HepG2 (cell line): Measurements from ENCODE around the gene TM9SF4. TPM values are rescaled to one million over a fixed set of nuclear protein-coding genes. Genes with fewer than 3 reads are reported as not detected.

Experiments
- ATAC-seq: fragments of 200-7000 bp; cut with Tn5 transposase; 3 replicates; pipeline ENCODE4 v1.9.1; 2020; ENCODE audit warnings: mild to moderate bottlenecking, moderate library complexity
- BruUV-seq: library from RNA; stranded (reverse); fragments of 400-500 nt; replicated peaks from 2 replicates; lab custom pipeline; 2021; lab: Mats Ljungman, UMichigan
- CTCF ChIA-PET: fragments of 300-600 bp; formaldehyde crosslinking; extraction: SDS; loops from one replicate; lab custom pipeline; 2021; ENCODE audit warnings: low total read pairs, inconsistent platforms, low intra/inter-chr PET ratio; lab: Yijun Ruan, JAX
- POLR2A ChIA-PET: fragments of 350-600 bp; sonication (Branson Sonifier 250); formaldehyde crosslinking; loops from one replicate; lab custom pipeline; 2020; ENCODE audit warnings: antibody characterized with exemption, inconsistent platforms; lab: Yijun Ruan, JAX
- DNase-seq: peaks from one replicate; pipeline ENCODE4 v3.0.0-alpha.2; 2015; ENCODE audit warnings: low spot score
- FAIRE-seq: peaks from 3 replicates; lab custom pipeline; 2011; peaks lifted over from hg19 to GRCh38; lab: Jason Lieb, UNC
- H2AFZ ChIP-seq: one replicate; pipeline ENCODE4 v1.6.1; 2011; ENCODE audit warnings: low read length, inconsistent platforms
- H3K27ac ChIP-seq: fragments of 300-600 bp; 3 replicates; pipeline ENCODE4 v1.8.0; 2011; ENCODE audit warnings: mixed run types, mild to moderate bottlenecking, mixed read lengths, low read length, inconsistent platforms; ENCODE audit not compliant: insufficient read depth; ENCODE audit errors: extremely low read length
- H3K27me3 ChIP-seq, 2 experiments: fragments of 200-600 bp in 1 of 2; 2 replicates in 1 of 2; 3 replicates in 1 of 2; pipeline versions ENCODE4 v1.6.0 to v1.8.0; 2011; ENCODE audit warnings: low read length in 2 of 2, mild to moderate bottlenecking in 2 of 2, moderate library complexity in 2 of 2, inconsistent platforms in 1 of 2; ENCODE audit not compliant: insufficient read depth in 2 of 2, control insufficient read depth in 1 of 2
- H3K36me3 ChIP-seq, 2 experiments: fragments of 200-600 bp in 1 of 2; replicated peaks in 1 of 2; 2 replicates in 1 of 2; 3 replicates in 1 of 2; pipeline versions ENCODE4 v1.5.1 to v1.8.0; 2011; ENCODE audit warnings: low read length in 2 of 2, inconsistent platforms in 1 of 2; ENCODE audit not compliant: insufficient read depth in 2 of 2, control insufficient read depth in 1 of 2
- H3K4me1 ChIP-seq: 2 replicates; pipeline ENCODE4 v1.5.1; 2012; ENCODE audit warnings: low read length, inconsistent platforms; ENCODE audit not compliant: insufficient read depth
- H3K4me2 ChIP-seq: 2 replicates; pipeline ENCODE4 v1.6.0; 2011; ENCODE audit warnings: low read depth, low read length, inconsistent platforms
- H3K4me3 ChIP-seq, 3 experiments: fragments of 200-600 bp in 1 of 3; sonication (generic), shearing (Covaris generic) in 1 of 3; replicated peaks in 1 of 3; 2 replicates each; pipeline ENCODE4 v1.5.1; 2011 to 2016; ENCODE audit warnings: low read length in 3 of 3, inconsistent platforms in 2 of 3, low read depth in 2 of 3, mild to moderate bottlenecking in 2 of 3, control low read depth in 1 of 3, mixed read lengths in 1 of 3; ENCODE audit not compliant: insufficient read depth in 1 of 3
- H3K79me2 ChIP-seq: one replicate; pipeline ENCODE4 v1.6.1; 2011; ENCODE audit warnings: low read length, inconsistent platforms; ENCODE audit not compliant: insufficient read depth
- H3K9ac ChIP-seq: 2 replicates; pipeline ENCODE4 v1.6.0; 2011; ENCODE audit warnings: mild to moderate bottlenecking, low read depth, low read length, inconsistent platforms; ENCODE audit not compliant: insufficient read depth
- H3K9me3 ChIP-seq: 2 replicates; pipeline ENCODE4 v1.5.1; 2012; ENCODE audit warnings: mild to moderate bottlenecking, low read length
- H4K20me1 ChIP-seq: 2 replicates; pipeline ENCODE4 v1.6.0; 2011; ENCODE audit warnings: inconsistent platforms, mild to moderate bottlenecking, low read length, moderate library complexity; ENCODE audit not compliant: insufficient read depth
- FOXC1 ChIP-seq: sonication (generic); formaldehyde crosslinking; IDR thresholded peaks from 2 replicates; pipeline ENCODE4 v1.8.0; 2022; ENCODE audit warnings: mild to moderate bottlenecking, missing genetic modification reagents, borderline replicate concordance
- FOXP4 ChIP-seq: sonication (generic); formaldehyde crosslinking; IDR thresholded peaks from 2 replicates; pipeline ENCODE4 v1.4.0; 2020; ENCODE audit warnings: missing genetic modification reagents
- IKZF1 ChIP-seq: fragments of 450-650 bp; IDR thresholded peaks from 2 replicates; pipeline ENCODE4 v1.7.1; 2016
- NFIB ChIP-seq: sonication (generic); formaldehyde crosslinking; IDR thresholded peaks from 2 replicates; pipeline ENCODE4 v1.9.0; 2021; ENCODE audit warnings: missing genetic modification reagents, mild to moderate bottlenecking, borderline replicate concordance
- SUZ12 ChIP-seq: fragments of 150-350 bp; IDR thresholded peaks from 2 replicates; pipeline ENCODE4 v1.6.1; 2014; ENCODE audit warnings: low read depth, low read length
- TBL1XR1 ChIP-seq: fragments of 150-350 bp; IDR thresholded peaks from 2 replicates; pipeline ENCODE4 v1.6.1; 2014; ENCODE audit warnings: borderline replicate concordance, low read length; ENCODE audit not compliant: partially characterized antibody
- U2AF1 ChIP-seq: fragments of 200-400 bp; formaldehyde crosslinking; optimal IDR thresholded peaks from 2 replicates; pipeline ENCODE3; 2017; ENCODE audit warnings: mild to moderate bottlenecking, low read depth, low read length
- ZNF276 ChIP-seq: sonication (generic); formaldehyde crosslinking; IDR thresholded peaks from 2 replicates; pipeline ENCODE4 v1.4.0; 2020; ENCODE audit warnings: mild to moderate bottlenecking, low read depth, missing genetic modification reagents
- ZNF333 ChIP-seq: sonication (generic); formaldehyde crosslinking; IDR thresholded peaks from 2 replicates; pipeline ENCODE4 v1.4.0; 2020; ENCODE audit warnings: mild to moderate bottlenecking, missing genetic modification reagents, borderline replicate concordance
- ZNF484 ChIP-seq: sonication (generic); formaldehyde crosslinking; IDR thresholded peaks from 2 replicates; pipeline ENCODE4 v1.5.1; 2020; ENCODE audit warnings: mild to moderate bottlenecking, low read depth, missing genetic modification reagents, borderline replicate concordance
- WGBS: methylation state at CpG from one replicate; pipeline ENCODE4 v1.1.6; 2017; ENCODE audit warnings: low lambda C conversion rate; 5-methylcytosine and 5-hydroxymethylcytosine counted together
- in situ Hi-C: cut with HindIII; loops from 2 replicates; pipeline ENCODE4 v1.10.0; 2017; ENCODE audit warnings: low pct_unique_long_range_greater_than_20kb; ENCODE audit not compliant: extremely low pct_ligation_motif_present
- intact Hi-C: fragments of 100-400 bp; cut with micrococcal nuclease; formaldehyde crosslinking; loops from one replicate; pipeline ENCODE4 v1.10.0; 2022; ENCODE audit not compliant: unreplicated experiment
- polyA plus RNA-seq, 8 experiments: library from polyadenylated mRNA; depleted of rRNA in 3 of 8; stranded (reverse) in 7 of 8; unstranded in 1 of 8; fragments of >200 nt; fragmentation: Illumina TruSeq in 4 of 8; extraction: Trizol in 4 of 8; gene quantifications; 2 replicates each; pipeline versions ENCODE4 v1.2.1 to v1.2.3, GENCODE V29; 2011 to 2016; ENCODE audit warnings: low read depth in 4 of 8, missing spikeins in 1 of 8, mixed read lengths in 1 of 8; ENCODE audit not compliant: insufficient read depth in 1 of 8
- total RNA-seq, 5 experiments: library from RNA; depleted of rRNA; stranded (reverse); fragments of >200 nt; fragmentation: Illumina TruSeq; extraction: Trizol; gene quantifications; 2 replicates each; pipeline ENCODE4 v1.2.3, GENCODE V29; 2016; ENCODE audit warnings: low read depth in 1 of 5

TM9SF4 gene
- total and polyA plus RNA-seq, 2 of the 13 experiments (the other 11 are each of a cell fraction or from before 2014, with no cell fraction given): 53.5 to 171 TPM

GRCh38 chr20:32162351-32162750, 52.8 kb downstream of the TM9SF4 start:
- Histone ChIP-seq H3K27me3 (no peaks in the 10 kb centered on the region), H3K36me3 (peaks cover 65 to 86% of the 10 kb centered on the region in 2 experiments), H3K4me2 (no peak overlapping the region), H2AFZ (no peak overlapping the region), H3K4me1 (no peaks in the 10 kb centered on the region), H3K27ac (no peak overlapping the region), H3K4me3 (no peak overlapping the region)
- FAIRE-seq (no peak), DNase-seq (no peak)
- POLR2A ChIA-PET: no interaction called here
- WGBS: 65% methylated on average over 3 of the region's 3 CpGs
- intact Hi-C loops: no loop called here
- no TSS peak for BruUV-seq
- TF ChIP-seq NFIB (CRISPR knock-in tag) (no peak), FOXP4 (CRISPR knock-in tag) (no peak), ZNF484 (CRISPR knock-in tag) (no peak), U2AF1 (no peak), FOXC1 (CRISPR knock-in tag) (no peak), SUZ12 (no peak), ZNF276 (no peak), TBL1XR1 (no peak), IKZF1 (no peak), ZNF333 (CRISPR knock-in tag) (no peak)
- TF ChIP-seq, all 625 proteins: peak for 0
- H3K9me3 ChIP-seq: no peaks in the 10 kb centered on the region
- CTCF ChIA-PET: no interaction called here
- no peak overlapping the region for H3K9ac ChIP-seq
- H4K20me1 ChIP-seq: no peaks in the 10 kb centered on the region
- in situ Hi-C loops: no loop called here
- no peaks in the 10 kb centered on the region for H3K79me2 ChIP-seq
- no peak for ATAC-seq
